Fibroblast of lung (primary cell): ENCODE data around the gene HES1. TPM values are rescaled to one million over a fixed set of nuclear protein-coding genes. Genes with fewer than 3 reads are reported as not detected.

Experiments used
- DNase-seq, 2 donors: peaks; one replicate each; pipeline versions ENCODE4 v3.0.0 to v3.0.0-alpha.2; 2010; ENCODE audit warnings: low read depth in 2 of 2
- H2AFZ ChIP-seq: 2 replicates; pipeline ENCODE4 v1.5.1; 2012; ENCODE audit warnings: low read length, control low read depth, inconsistent platforms
- H3K27ac ChIP-seq: 2 replicates; pipeline ENCODE4 v1.5.1; 2011; ENCODE audit warnings: low read length, control low read depth; ENCODE audit not compliant: insufficient read depth
- H3K27me3 ChIP-seq: 2 replicates; pipeline ENCODE4 v1.5.1; 2011; ENCODE audit warnings: mild to moderate bottlenecking, low read length; ENCODE audit not compliant: control insufficient read depth, insufficient read depth
- H3K36me3 ChIP-seq: 2 replicates; pipeline ENCODE4 v1.5.1; 2011; ENCODE audit warnings: low read length; ENCODE audit not compliant: control insufficient read depth, insufficient read depth
- H3K4me1 ChIP-seq: 2 replicates; pipeline ENCODE4 v1.5.1; 2011; ENCODE audit warnings: low read length; ENCODE audit not compliant: control insufficient read depth, insufficient read depth; ENCODE audit errors: extremely low read depth
- H3K4me2 ChIP-seq: 2 replicates; pipeline ENCODE4 v1.5.1; 2011; ENCODE audit warnings: low read length, control low read depth; ENCODE audit not compliant: insufficient read depth; ENCODE audit errors: extremely low read depth
- H3K4me3 ChIP-seq, 4 experiments: fragments of 200-600 bp in 1 of 4; sonication (generic) in 1 of 4; replicated peaks in 1 of 4; 2 replicates each; pipeline ENCODE4 v1.5.1; 2011 to 2016; ENCODE audit warnings: low read length in 4 of 4, low read depth in 3 of 4, mild to moderate bottlenecking in 3 of 4, control low read depth in 2 of 4, inconsistent platforms in 1 of 4, mixed read lengths in 1 of 4; ENCODE audit not compliant: insufficient read depth in 1 of 4; ENCODE audit errors: control extremely low read depth in 1 of 4
- H3K79me2 ChIP-seq: 2 replicates; pipeline ENCODE4 v1.5.1; 2012; ENCODE audit warnings: mild to moderate bottlenecking, low read length, inconsistent platforms; ENCODE audit not compliant: control insufficient read depth, insufficient read depth
- H3K9ac ChIP-seq: 2 replicates; pipeline ENCODE4 v1.5.1; 2011; ENCODE audit warnings: mild to moderate bottlenecking, low read length, control low read depth; ENCODE audit not compliant: insufficient read depth
- H3K9me3 ChIP-seq: 2 replicates; pipeline ENCODE4 v1.5.1; 2012; ENCODE audit warnings: low read depth, low read length; ENCODE audit not compliant: control insufficient read depth, insufficient read depth
- H4K20me1 ChIP-seq: 2 replicates; pipeline ENCODE4 v1.5.1; 2011; ENCODE audit warnings: low read length; ENCODE audit not compliant: control insufficient read depth, insufficient read depth; ENCODE audit errors: extremely low read depth
- CTCF ChIP-seq, 2 donors: IDR thresholded peaks in 1 of 2; conservative IDR thresholded peaks in 1 of 2; 1 replicate in 1 of 2; 2 replicates in 1 of 2; pipeline ENCODE4 v1.5.1; 2011 to 2012; ENCODE audit warnings: low read length in 2 of 2, control low read depth in 1 of 2, inconsistent platforms in 1 of 2, low read depth in 1 of 2, mild to moderate bottlenecking in 1 of 2
- EZH2 ChIP-seq: IDR thresholded peaks from 2 replicates; pipeline ENCODE4 v1.5.1; 2012; ENCODE audit warnings: low read length, control low read depth, mild to moderate bottlenecking; ENCODE audit errors: missing control alignments
- polyA plus RNA-seq, 2 donors: library from polyadenylated mRNA; depleted of rRNA in 1 of 2; stranded (reverse) in 1 of 2; unstranded in 1 of 2; fragments of >200 nt; gene quantifications; 2 replicates each; pipeline ENCODE4 v1.2.1, GENCODE V29; 2011 to 2012; ENCODE audit warnings: missing spikeins in 1 of 2
- total RNA-seq: library from RNA; depleted of rRNA; stranded (reverse); fragments of >200 nt; gene quantifications from 2 replicates; pipeline ENCODE4 v1.2.1, GENCODE V29; 2014

The HES1 gene
- total and polyA plus RNA-seq, 2 donors (not counting 1 experiment from before 2014, with no cell fraction given) = 0.17 to 1.2 TPM

GRCh38 chr3:194184265-194184751, 48.4 kb downstream of the HES1 start:
- no peak overlapping the region for H2AFZ ChIP-seq
- H3K4me1 ChIP-seq = no peaks in the 10 kb centered on the region
- no peak for DNase-seq
- H3K36me3 ChIP-seq = no peaks in the 10 kb centered on the region
- H3K27ac ChIP-seq = no peak overlapping the region
- no peak overlapping the region for H3K4me3 ChIP-seq
- H3K79me2 ChIP-seq = no peaks in the 10 kb centered on the region
- no peak for TF ChIP-seq EZH2
- TF ChIP-seq CTCF (conservative IDR thresholded peaks at IDR 0.05 in 1 of 2, IDR thresholded peaks at IDR 0.05 in 1 of 2; ENCODE audit: low read depth in 1 of 2, low read length in 2 of 2) = no peak
- no peaks in the 10 kb centered on the region for H4K20me1 ChIP-seq
- H3K27me3 ChIP-seq = no peaks in the 10 kb centered on the region
- H3K9ac ChIP-seq = no peak overlapping the region
- no peaks in the 10 kb centered on the region for H3K9me3 ChIP-seq
- H3K4me2 ChIP-seq = no peak overlapping the region

- Histone ChIP-seq H3K4me2 (no peak overlapping the region), H3K4me3 (no peak overlapping the region), H4K20me1 (no peaks in the 10 kb centered on the region), H3K9me3 (no peaks in the 10 kb centered on the region), H3K4me1 (no peaks in the 10 kb centered on the region), H2AFZ (no peak overlapping the region), H3K79me2 (no peaks in the 10 kb centered on the region), H3K27ac (no peak overlapping the region), H3K9ac (no peak overlapping the region), H3K36me3 (no peaks in the 10 kb centered on the region), H3K27me3 (no peaks in the 10 kb centered on the region)
- TF ChIP-seq EZH2 = no peak
- no peak for TF ChIP-seq CTCF (conservative IDR thresholded peaks at IDR 0.05 in 1 of 2, IDR thresholded peaks at IDR 0.05 in 1 of 2; ENCODE audit: low read depth in 1 of 2, low read length in 2 of 2)
- no peak for DNase-seq
Observed at GRCh38 chr3:194184801-194185200, 48.9 kb downstream of the HES1 start.

DNA sequence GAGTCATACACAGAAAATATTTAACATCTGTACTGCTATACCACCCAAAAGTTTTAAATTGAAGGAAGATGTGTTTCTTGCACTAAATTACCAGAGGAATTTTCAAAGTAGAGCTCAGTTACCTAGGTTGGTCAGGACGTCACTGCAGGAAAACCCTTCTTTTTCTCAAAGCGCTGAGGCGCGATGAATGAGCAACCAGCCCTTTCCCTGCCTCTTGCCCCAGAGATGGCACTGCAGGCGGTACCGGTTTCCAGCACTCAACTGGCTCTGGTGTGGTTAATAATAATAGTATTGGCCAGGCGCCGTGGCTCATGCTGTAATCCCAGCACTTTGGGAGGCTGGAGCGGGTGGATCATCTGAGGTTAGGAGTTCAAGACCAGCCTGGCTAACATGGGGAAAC, 49.3 kb downstream of the HES1 start:
- H4K20me1 ChIP-seq = no peaks in the 10 kb centered on the region
- no peak for DNase-seq
- H2AFZ ChIP-seq = no peak overlapping the region
- no peaks in the 10 kb centered on the region for H3K79me2 ChIP-seq
- no peak for TF ChIP-seq EZH2
- TF ChIP-seq CTCF (conservative IDR thresholded peaks at IDR 0.05 in 1 of 2, IDR thresholded peaks at IDR 0.05 in 1 of 2; ENCODE audit: low read depth in 1 of 2, low read length in 2 of 2) = no peak
- H3K9ac ChIP-seq = no peak overlapping the region
- no peak overlapping the region for H3K4me2 ChIP-seq
- H3K27ac ChIP-seq = no peak overlapping the region
- H3K36me3 ChIP-seq = no peaks in the 10 kb centered on the region
- no peak overlapping the region for H3K4me3 ChIP-seq
- H3K4me1 ChIP-seq = no peaks in the 10 kb centered on the region
- H3K9me3 ChIP-seq = no peaks in the 10 kb centered on the region
- no peaks in the 10 kb centered on the region for H3K27me3 ChIP-seq
